NB4 (cell line): Measurements from ENCODE around the gene CCDC106.

Source experiments
- DNase-seq: peaks from one replicate; pipeline ENCODE4 v3.0.0; 2010; ENCODE audit warnings: low read depth
- H3K4me3 ChIP-seq: one replicate; pipeline ENCODE4 v1.5.1; 2011; ENCODE audit warnings: mild to moderate bottlenecking, low read depth, low read length, moderate library complexity
- CTCF ChIP-seq: IDR thresholded peaks from one replicate; pipeline ENCODE4 v1.5.1; 2012; ENCODE audit warnings: low read depth, low read length
- MYC ChIP-seq: IDR thresholded peaks from 2 replicates; pipeline ENCODE4 v1.6.1; 2011; ENCODE audit warnings: low read depth, low read length
- POLR2A ChIP-seq: IDR thresholded peaks from 2 replicates; pipeline ENCODE4 v1.6.1; 2011; ENCODE audit warnings: mild to moderate bottlenecking; ENCODE audit not compliant: insufficient read length; ENCODE audit errors: extremely low read depth
- TF ChIP-seq, protein P1 (sequence below): IDR thresholded peaks from 2 replicates; pipeline ENCODE4 v1.6.1; 2011; ENCODE audit warnings: low read depth, low read length

The CCDC106 gene

DNA sequence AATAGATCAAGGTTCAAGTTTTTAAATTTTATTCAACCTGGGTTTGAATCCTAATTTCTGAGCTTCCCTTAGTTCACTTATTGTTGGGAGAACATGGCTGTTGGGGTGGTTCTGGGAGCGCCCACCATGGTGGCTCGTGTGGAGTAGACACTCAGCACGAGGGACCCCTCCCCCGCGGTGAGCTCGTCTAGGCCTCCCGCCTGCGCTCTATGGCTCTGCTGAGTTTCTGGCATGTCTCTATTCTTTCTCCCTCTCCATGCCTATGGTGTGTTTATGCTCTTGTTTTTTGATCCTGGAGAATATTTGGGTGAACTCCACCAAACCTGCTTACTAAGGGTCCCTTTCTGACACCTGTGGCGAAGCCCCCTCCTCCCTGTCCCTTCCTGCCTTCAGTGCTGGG, 25.5 kb downstream of the CCDC106 start:
- DNase-seq = no peak
- no peak overlapping the region for H3K4me3 ChIP-seq
- TF ChIP-seq, protein P1, sequence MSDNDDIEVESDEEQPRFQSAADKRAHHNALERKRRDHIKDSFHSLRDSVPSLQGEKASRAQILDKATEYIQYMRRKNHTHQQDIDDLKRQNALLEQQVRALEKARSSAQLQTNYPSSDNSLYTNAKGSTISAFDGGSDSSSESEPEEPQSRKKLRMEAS = no peak
- TF ChIP-seq POLR2A = no peak
- no peak for TF ChIP-seq MYC

DNA sequence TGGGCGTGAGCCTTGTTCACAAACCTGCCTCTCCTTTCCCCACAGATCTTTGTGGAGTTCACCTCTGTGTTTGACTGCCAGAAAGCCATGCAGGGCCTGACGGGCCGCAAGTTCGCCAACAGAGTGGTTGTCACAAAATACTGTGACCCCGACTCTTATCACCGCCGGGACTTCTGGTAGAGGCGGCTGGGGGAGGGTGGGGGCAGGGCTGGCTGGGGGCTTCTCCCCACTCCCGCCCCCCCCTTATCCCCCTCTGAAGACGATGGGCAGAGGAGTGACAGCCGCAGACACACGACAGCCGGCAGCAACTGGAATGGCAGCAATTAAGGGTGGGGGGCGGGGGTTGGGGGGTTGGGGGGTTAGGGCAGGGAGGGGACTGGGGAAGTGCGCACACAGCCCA, 25.9 kb downstream of the CCDC106 start:
- no peak for DNase-seq
- no peak overlapping the region for H3K4me3 ChIP-seq
- TF ChIP-seq CTCF (no peak), POLR2A (no peak), MYC (no peak)
- TF ChIP-seq, protein P1 = no peak

DNA sequence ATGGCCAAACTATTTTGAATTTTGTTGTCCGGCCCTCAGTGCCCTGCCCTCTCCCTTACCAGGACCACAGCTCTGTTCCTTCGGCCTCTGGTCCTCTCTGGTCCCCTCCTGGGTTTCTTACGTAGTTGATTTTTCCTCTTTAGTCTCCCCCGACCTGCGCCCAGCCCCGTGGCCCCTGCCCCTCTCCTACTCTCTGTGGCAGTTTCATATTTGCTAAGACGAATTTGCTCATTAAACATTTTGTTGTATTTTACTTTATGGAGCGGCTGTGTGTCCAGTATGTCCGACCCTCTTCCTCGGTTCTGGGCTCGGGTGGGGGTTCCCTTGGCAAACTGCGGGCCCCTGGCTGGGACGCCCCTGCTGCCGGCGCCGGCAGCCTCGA, 26.4 kb downstream of the CCDC106 start:
- no peak for DNase-seq
- TF ChIP-seq MYC (no peak), POLR2A (no peak), CTCF (no peak)
- TF ChIP-seq, protein P1 = no peak
- peak overlapping the region; percentile 32 for H3K4me3 ChIP-seq

- TF ChIP-seq POLR2A (peak; percentile 43), CTCF (no peak), MYC (peak; percentile 36; the same call in 1 of the 2 replicates)
- TF ChIP-seq, protein P1 = 0 out of 2 replicates have a peak, but pooled peaks have one; percentile 10
- peak; percentile 94 for DNase-seq
- H3K4me3 ChIP-seq = peak within 1 kb of the TSS; percentile 86
Observed at GRCh38 chr19:55674841-55675660, 27.0 kb downstream of the CCDC106 start, which contains the start of gene EPN1. EPN1 (plus strand) TSS chr19:55675226; CDS start chr19:55678628, 3,402 bp downstream.

- TF ChIP-seq POLR2A (no peak), CTCF (no peak), MYC (no peak)
- TF ChIP-seq, protein P1 = no peak
- H3K4me3 ChIP-seq = peak overlapping the region; percentile 86
- DNase-seq = no peak
Observed at GRCh38 chr19:55675661-55676354, 27.8 kb downstream of the CCDC106 start.

DNA sequence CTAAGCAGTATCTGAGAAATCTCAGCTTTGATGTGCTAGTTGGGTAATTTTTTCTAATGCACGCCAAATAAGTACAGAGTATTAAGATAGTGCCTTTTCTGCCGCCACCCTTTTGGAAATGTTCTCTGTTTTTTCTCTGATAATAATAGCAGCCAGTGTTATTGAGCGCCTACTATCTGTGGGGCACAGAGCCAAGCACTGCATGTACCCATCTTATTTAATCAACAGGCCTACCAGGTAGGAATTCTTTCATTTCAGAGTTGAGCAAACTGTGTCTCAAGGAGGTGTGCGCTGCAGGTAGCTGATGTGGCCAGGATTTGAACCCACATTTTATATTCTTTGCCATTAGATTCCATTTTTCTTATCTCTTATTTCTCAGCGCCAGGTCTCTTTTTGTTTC, 28.4 kb downstream of the CCDC106 start:
- peak overlapping the region; percentile 86 for H3K4me3 ChIP-seq
- TF ChIP-seq, protein P1 = no peak
- TF ChIP-seq MYC (no peak), CTCF (no peak), POLR2A (no peak)
- no peak for DNase-seq
